Activated T-cell treated with anti-CD3 and anti-CD28 coated beads for 1 hour (primary cell): ENCODE measurements around the gene TMEM144.
"Not testable (repeated sequence)": the region's sequence is repeated elsewhere in the genome, so short reads cannot be mapped to it uniquely, and the experiment has no call there.

ENCODE experiments used
- DNase-seq: peaks from one replicate; pipeline ENCODE4 v3.0.0-alpha.2; 2020; ENCODE audit warnings: low read depth

Gene TMEM144

GRCh38 chr4:158192439-158193158 is 17.7 kb upstream of the TMEM144 start:
- no peak for DNase-seq

GRCh38 chr4:158193171-158193749 is 17.0 kb upstream of the TMEM144 start:
- DNase-seq: no peak

GRCh38 chr4:158195297-158195696 is 15.0 kb upstream of the TMEM144 start:
- no peak for DNase-seq

GRCh38 chr4:158197194-158197776 is 13.0 kb upstream of the TMEM144 start:
- no peak for DNase-seq

- no peak for DNase-seq
These were observed 10.1 kb upstream of the TMEM144 start for GRCh38 chr4:158200214-158200613.

- no peak for DNase-seq
These were observed 9.0 kb upstream of the TMEM144 start for GRCh38 chr4:158201322-158201721.

GRCh38 chr4:158201876-158202275 is 8.4 kb upstream of the TMEM144 start:
- no peak for DNase-seq

GRCh38 chr4:158202481-158202880 is 7.8 kb upstream of the TMEM144 start:
- DNase-seq: no peak

- no peak for DNase-seq
These were observed 6.8 kb upstream of the TMEM144 start for GRCh38 chr4:158203436-158203835.

- no peak for DNase-seq
These were observed 6.4 kb upstream of the TMEM144 start for GRCh38 chr4:158203929-158204328.

- no peak for DNase-seq
These were observed 1.2 kb upstream of the TMEM144 start for GRCh38 chr4:158208963-158209640.

- DNase-seq: no peak
These were observed 936 bp downstream of the TMEM144 start for GRCh38 chr4:158211222-158211621.

- DNase-seq: no peak
These were observed 3.2 kb downstream of the TMEM144 start for GRCh38 chr4:158213466-158213865.

- DNase-seq: no peak
These were observed 4.6 kb downstream of the TMEM144 start for GRCh38 chr4:158214856-158215255.

GRCh38 chr4:158217763-158218162 is 7.5 kb downstream of the TMEM144 start:
- DNase-seq: no peak

- DNase-seq: no peak
These were observed 9.3 kb downstream of the TMEM144 start for GRCh38 chr4:158219623-158220022.

GRCh38 chr4:158224318-158224717 is 14.0 kb downstream of the TMEM144 start:
- not testable (repeated sequence) for DNase-seq

- not testable (repeated sequence) for DNase-seq
These were observed 14.7 kb downstream of the TMEM144 start for GRCh38 chr4:158224999-158225398.

GRCh38 chr4:158227880-158228279 is 17.6 kb downstream of the TMEM144 start:
- not testable (repeated sequence) for DNase-seq

- not testable (repeated sequence) for DNase-seq
These were observed 18.1 kb downstream of the TMEM144 start for GRCh38 chr4:158228399-158228798.

- no peak for DNase-seq
These were observed 19.5 kb downstream of the TMEM144 start for GRCh38 chr4:158229768-158230167.

- DNase-seq: no peak
These were observed 24.4 kb downstream of the TMEM144 start for GRCh38 chr4:158234671-158235070.
